Renal cortex interstitium (tissue), 15 donors: ENCODE results near the gene ARL8A. TPM values are rescaled to one million over a fixed set of nuclear protein-coding genes. Genes with fewer than 3 reads are reported as not detected.
"Not testable (repeated sequence)": the region's sequence is repeated elsewhere in the genome, so short reads cannot be mapped to it uniquely, and the experiment has no call there.

Experiments used
- DNase-seq, 11 donors: peaks; one replicate each; pipeline ENCODE4 v3.0.0-alpha.2; 2013; ENCODE audit warnings: low read depth in 9 of 11, low spot score in 4 of 11; ENCODE audit errors: extremely low read depth in 1 of 11
- long read RNA-seq, 16 experiments: transcript quantifications; one replicate each; lab custom pipeline, GENCODE V29; 2026
- polyA plus RNA-seq, 3 donors: library from polyadenylated mRNA; unstranded; fragments of 120-200 nt; gene quantifications; one replicate each; pipeline ENCODE4 v1.2.1, GENCODE V29; 2013; ENCODE audit not compliant: insufficient read length in 3 of 3

ARL8A gene
- polyA plus RNA-seq, result 10 to 100 TPM; 41.4 to 43.3 (median 42.3) TPM
- long read RNA-seq, donor 1, transcript ARL8A-201 (7 exons, 1,793 nt), result major isoform, 9 of 11 reads
- long read RNA-seq, donor 1, partial matches to known transcripts, result 0 of 11 reads
- long read RNA-seq, donor 1, other reads (novel, unspliced or antisense), result 0 of 11 reads
- long read RNA-seq, donor 2, transcript ARL8A-201 (7 exons, 1,793 nt), result major isoform, 19 of 20 reads
- long read RNA-seq, donor 2, partial matches to known transcripts, result 0 of 20 reads
- long read RNA-seq, donor 2, other reads (novel, unspliced or antisense), result 0 of 20 reads
- long read RNA-seq, donor 3, transcript ARL8A-201 (7 exons, 1,793 nt), result major isoform, 35 of 35 reads
- long read RNA-seq, donor 3, partial matches to known transcripts, result 0 of 35 reads
- long read RNA-seq, donor 3, other reads (novel, unspliced or antisense), result 0 of 35 reads
- long read RNA-seq, donor 4, transcript ARL8A-201 (7 exons, 1,793 nt), result major isoform, 16 of 16 reads
- long read RNA-seq, donor 4, partial matches to known transcripts, result 0 of 16 reads
- long read RNA-seq, donor 4, other reads (novel, unspliced or antisense), result 0 of 16 reads
- long read RNA-seq, donor 5, result 0 reads
- long read RNA-seq, donor 6, transcript ARL8A-201 (7 exons, 1,793 nt), result major isoform, 16 of 16 reads
- long read RNA-seq, donor 6, partial matches to known transcripts, result 0 of 16 reads
- long read RNA-seq, donor 6, other reads (novel, unspliced or antisense), result 0 of 16 reads
- long read RNA-seq, donor 7, transcript ARL8A-201 (7 exons, 1,793 nt), result major isoform, 24 of 24 reads
- long read RNA-seq, donor 7, partial matches to known transcripts, result 0 of 24 reads
- long read RNA-seq, donor 7, other reads (novel, unspliced or antisense), result 0 of 24 reads
- long read RNA-seq, donor 8, transcript ARL8A-201 (7 exons, 1,793 nt), result major isoform, 36 of 37 reads
- long read RNA-seq, donor 8, partial matches to known transcripts, result 0 of 37 reads
- long read RNA-seq, donor 8, other reads (novel, unspliced or antisense), result 0 of 37 reads
- long read RNA-seq, donor 9, transcript ARL8A-201 (7 exons, 1,793 nt), result major isoform, 24 of 26 reads
- long read RNA-seq, donor 9, partial matches to known transcripts, result 0 of 26 reads
- long read RNA-seq, donor 9, other reads (novel, unspliced or antisense), result 0 of 26 reads
- long read RNA-seq, donor 10, transcript ARL8A-201 (7 exons, 1,793 nt), result major isoform, 23 of 24 reads
- long read RNA-seq, donor 10, partial matches to known transcripts, result 0 of 24 reads
- long read RNA-seq, donor 10, other reads (novel, unspliced or antisense), result 0 of 24 reads
- long read RNA-seq, donor 11, transcript ARL8A-201 (7 exons, 1,793 nt), result major isoform, 18 of 19 reads
- long read RNA-seq, donor 11, partial matches to known transcripts, result 0 of 19 reads
- long read RNA-seq, donor 11, other reads (novel, unspliced or antisense), result 0 of 19 reads
- long read RNA-seq, donor 12, transcript ARL8A-201 (7 exons, 1,793 nt), result major isoform, 11 of 13 reads
- long read RNA-seq, donor 12, partial matches to known transcripts, result 0 of 13 reads
- long read RNA-seq, donor 12, other reads (novel, unspliced or antisense), result 0 of 13 reads
- long read RNA-seq, donor 13, transcript ARL8A-201 (7 exons, 1,793 nt), result major isoform, 30 of 30 reads
- long read RNA-seq, donor 13, partial matches to known transcripts, result 0 of 30 reads
- long read RNA-seq, donor 13, other reads (novel, unspliced or antisense), result 0 of 30 reads
- long read RNA-seq, donor 14, transcript ARL8A-201 (7 exons, 1,793 nt), result major isoform, 16 of 16 reads
- long read RNA-seq, donor 14, partial matches to known transcripts, result 0 of 16 reads
- long read RNA-seq, donor 14, other reads (novel, unspliced or antisense), result 0 of 16 reads
- long read RNA-seq, donor 15, transcript ARL8A-201 (7 exons, 1,793 nt), result major isoform, 10 of 11 reads
- long read RNA-seq, donor 15, partial matches to known transcripts, result 0 of 11 reads
- long read RNA-seq, donor 15, other reads (novel, unspliced or antisense), result 0 of 11 reads
- long read RNA-seq, donor 16, transcript ARL8A-201 (7 exons, 1,793 nt), result major isoform, 51 of 54 reads
- long read RNA-seq, donor 16, partial matches to known transcripts, result 0 of 54 reads
- long read RNA-seq, donor 16, other reads (novel, unspliced or antisense), result 0 of 54 reads

- DNase-seq, result peak in 1 of 11 donors; percentile 47
Measured at GRCh38 chr1:202144402-202145067, at the start of gene ARL8A. Gene ARL8A (minus strand): TSS chr1:202144737. CDS start chr1:202144572, 165 bp downstream.

DNA sequence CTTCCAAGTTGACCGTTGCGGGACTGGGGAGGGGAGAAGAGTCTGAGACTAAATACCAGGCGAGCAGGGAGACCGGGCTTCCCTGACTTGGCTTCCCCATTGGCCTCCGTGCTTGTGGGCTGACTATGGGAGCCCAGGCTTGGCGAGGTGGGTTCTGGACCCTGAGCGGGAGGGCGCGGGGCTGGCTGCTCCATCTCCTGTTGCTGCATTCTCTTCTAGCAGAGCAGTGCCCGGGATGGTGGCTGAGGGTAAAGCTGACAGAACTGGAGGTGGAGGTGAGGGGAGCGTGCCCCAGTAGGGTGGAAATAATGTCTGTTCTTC lies 49.8 kb upstream of the ARL8A start:
- DNase-seq, result no peak

DNA sequence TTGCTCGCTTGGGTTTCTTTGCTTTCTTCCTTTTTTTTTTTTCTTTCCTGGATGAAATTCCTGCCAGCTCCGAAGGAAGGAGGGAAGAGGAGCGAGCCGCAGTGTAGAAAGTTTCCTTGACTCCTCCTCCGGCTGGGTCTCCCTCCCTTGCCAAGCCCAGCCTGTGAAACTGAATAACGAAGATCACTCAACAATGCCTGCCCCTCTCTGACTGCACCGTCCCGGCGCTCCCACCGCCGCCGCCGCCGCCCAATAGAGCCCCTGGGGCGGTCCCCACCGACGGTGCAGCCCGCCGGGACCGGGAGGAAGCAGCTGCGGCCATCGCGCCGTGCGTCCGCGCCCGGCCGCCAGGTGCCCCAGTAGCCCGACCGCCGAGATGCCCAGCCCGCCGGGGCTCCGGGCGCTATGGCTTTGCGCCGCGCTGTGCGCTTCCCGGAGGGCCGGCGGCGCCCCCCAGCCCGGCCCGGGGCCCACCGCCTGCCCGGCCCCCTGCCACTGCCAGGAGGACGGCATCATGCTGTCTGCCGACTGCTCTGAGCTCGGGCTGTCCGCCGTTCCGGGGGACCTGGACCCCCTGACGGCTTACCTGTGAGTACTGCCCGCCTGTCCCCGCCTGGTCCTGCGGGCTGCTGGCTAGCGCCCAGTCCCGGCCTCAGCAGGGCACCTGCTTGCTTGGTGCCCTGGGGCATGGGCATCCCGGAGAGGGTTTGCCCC lies 49.2 kb upstream of the ARL8A start, which contains the start of gene LGR6:
TSS of gene LGR6 (plus strand) at position 186 of the 714 bp plus-strand sequence. CDS start at position 377, 191 bp downstream.
- no peak for DNase-seq

DNA sequence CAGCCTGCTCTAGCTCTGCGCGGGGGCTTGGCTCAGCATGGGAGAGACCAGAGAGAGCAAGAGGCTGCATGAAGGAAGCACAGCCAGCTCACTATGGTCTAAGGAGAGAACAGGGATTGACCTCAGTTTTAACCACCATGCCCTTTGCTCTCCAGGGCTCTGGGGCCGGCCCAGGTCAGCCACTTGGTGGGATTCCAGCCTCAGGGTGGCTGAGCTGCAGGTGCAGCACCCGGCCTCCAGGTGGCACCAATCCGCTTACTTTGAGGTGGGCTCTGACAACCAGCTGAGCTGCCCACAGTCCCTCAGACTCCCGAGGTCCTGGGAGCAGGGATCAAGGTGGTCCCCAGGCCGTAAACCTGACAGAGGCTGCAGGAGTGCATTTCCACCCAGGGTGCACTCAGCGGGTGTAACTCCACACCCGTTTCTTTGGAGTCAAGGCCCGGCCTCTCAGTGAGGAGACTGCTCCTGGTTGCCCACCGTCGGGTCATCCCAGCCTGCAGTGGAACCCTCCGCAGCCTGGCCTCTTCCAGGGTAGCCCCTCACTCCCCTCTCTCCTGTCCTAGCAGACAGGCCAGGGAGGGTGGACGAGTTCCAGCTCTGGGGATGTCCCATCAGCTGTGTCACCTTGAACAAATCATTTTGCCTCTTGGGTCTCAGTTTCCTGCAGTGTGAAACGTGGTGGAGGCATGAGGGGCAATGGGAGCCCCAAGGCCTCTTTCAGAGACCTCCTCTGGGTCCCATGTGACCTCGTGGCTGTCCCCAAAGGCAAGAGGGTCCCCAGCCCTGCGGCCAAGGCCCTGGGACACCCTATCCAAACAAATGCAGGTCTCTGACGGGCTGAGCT lies 48.5 kb upstream of the ARL8A start:
- DNase-seq, result peak in 1 of 11 donors; percentile 49

- not testable (repeated sequence) for DNase-seq
Measured at GRCh38 chr1:202191391-202191790, 46.9 kb upstream of the ARL8A start.

DNA sequence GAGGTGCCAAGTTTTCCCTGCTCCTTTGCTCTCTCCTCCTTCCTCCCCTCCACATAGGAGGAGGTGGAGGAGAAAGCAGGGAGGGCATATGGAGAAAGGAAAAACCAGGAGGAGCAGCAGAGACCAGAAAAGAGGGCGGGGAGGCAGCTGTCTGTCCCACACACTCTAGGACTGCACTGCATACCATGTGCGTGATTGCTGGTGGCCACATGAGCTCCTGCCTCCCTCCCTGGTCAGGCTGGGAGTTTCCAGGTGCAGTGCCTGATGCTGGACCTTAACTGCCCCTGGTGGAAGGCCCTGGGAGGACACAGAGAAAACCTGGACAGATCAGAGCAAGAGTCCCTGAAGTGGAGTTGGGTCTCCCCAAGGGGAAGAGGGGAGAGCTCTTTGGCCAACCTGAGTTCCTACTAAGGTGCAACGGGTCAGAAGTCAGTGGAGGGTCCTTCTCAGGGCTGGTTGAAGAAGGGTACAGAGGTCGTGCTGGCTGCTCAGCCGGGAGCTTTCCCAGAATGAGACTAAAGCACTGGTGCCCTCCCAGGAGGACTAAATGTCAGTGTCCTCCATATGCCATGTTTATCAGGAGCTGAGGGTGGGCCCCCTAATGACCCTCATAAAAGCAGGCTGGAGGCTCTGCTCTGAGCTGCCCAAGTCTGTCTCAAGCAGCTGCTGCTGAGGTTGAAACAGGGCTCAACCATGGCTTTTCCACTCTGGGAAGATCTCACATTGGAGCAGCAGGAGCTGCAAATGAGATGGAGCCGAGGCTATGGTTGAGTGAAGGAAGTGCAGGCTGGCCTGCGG lies 45.6 kb upstream of the ARL8A start:
- no peak for DNase-seq

DNA sequence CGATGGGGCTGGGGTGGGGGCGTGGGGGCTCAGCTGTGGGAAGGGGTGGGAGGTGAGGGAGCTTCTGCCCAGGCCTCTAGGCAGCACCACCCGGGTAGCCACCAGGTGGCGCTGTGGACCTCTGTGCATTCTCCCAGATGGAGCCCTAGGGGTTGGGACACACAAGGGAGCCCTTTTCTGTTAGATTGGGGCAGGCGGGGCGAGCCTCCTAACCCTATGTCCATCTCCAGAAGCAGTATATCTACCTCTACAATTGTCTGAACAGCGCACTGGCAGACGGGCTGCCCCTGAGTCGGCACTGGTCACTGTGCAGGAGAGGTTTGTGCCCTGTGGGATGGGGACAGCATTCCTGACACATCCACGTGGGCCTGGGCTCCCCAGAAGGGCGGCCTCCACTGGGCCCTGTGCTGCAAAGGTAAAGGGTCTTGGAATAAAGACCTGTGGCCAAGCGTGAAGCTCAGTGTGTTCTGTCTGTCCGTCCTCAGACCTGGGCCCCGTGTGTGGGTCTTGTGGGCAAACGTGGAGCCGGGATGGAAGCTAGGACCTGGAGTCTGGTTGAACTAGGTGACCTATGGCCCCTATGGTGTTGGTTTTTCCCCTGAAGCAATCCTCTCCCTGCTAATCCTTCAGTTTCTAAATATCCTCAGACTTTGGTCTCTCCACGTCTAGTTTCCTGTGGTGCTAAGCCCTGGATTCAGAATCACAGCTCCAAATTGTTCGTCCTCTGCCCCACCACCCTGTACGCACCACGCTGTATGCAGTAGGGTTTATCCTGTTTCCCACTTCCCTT lies 44.7 kb upstream of the ARL8A start:
- peak in 3 of 11 donors; percentile 41 to 55 (median 51) for DNase-seq

- DNase-seq, result no peak
Measured at GRCh38 chr1:202187697-202188407, 43.3 kb upstream of the ARL8A start.

DNA sequence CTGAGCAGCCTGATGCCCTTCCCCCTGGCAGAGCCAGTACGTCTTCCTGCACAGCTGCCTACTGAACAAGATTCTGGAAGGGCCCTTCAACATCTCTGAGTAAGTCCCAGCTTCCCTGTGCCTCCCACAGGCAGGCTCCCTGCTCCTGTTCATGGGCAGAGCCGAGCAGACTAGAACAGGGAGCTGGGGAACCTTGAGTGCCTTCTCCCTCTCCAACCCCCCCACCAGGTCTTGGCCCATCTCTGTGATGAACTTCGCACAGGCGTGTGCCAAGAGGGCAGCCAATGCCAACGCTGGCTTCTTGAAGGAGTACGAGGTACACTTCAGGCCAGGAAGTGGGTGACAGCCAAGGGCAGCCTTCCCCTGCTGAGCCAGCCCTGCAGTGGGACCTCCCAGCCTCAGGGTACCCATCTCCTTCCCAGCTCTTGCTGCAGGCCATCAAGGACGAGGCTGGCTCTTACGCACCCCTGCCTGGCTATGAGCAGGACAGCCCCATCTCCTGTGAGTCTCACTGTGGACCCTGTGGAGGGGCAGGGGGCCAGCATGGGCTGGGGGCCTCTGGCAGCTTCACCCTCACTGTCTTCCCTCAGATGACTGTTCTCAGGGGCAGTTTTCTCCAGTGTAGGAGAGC lies 42.6 kb upstream of the ARL8A start:
- no peak for DNase-seq

GRCh38 chr1:202186327-202186726 lies 41.8 kb upstream of the ARL8A start:
- no peak for DNase-seq

- DNase-seq, result peak; percentile 62 to 86 (median 81)
Measured at GRCh38 chr1:202184750-202185460, 40.4 kb upstream of the ARL8A start.
